Cardiac fibroblast (primary cell): ENCODE data around the gene TRIP12.
A peak's percentile ranks its signal among the peaks of the same experiment; 100 is the strongest.

Source experiments
- DNase-seq, 2 donors: peaks; one replicate each; pipeline versions ENCODE4 v3.0.0 to v3.0.0-alpha.2; 2010; ENCODE audit warnings: low read depth in 2 of 2
- H3K4me3 ChIP-seq, 2 donors: replicated peaks in 1 of 2; 1 replicate in 1 of 2; 2 replicates in 1 of 2; pipeline ENCODE4 v1.5.1; 2011; ENCODE audit warnings: low read depth in 2 of 2, low read length in 2 of 2, mild to moderate bottlenecking in 2 of 2, moderate library complexity in 1 of 2
- TF ChIP-seq, protein P1 (sequence below): IDR thresholded peaks from one replicate; pipeline ENCODE4 v1.5.1; 2011; ENCODE audit warnings: low read depth, mild to moderate bottlenecking, low read length, inconsistent platforms

The TRIP12 gene

DNA sequence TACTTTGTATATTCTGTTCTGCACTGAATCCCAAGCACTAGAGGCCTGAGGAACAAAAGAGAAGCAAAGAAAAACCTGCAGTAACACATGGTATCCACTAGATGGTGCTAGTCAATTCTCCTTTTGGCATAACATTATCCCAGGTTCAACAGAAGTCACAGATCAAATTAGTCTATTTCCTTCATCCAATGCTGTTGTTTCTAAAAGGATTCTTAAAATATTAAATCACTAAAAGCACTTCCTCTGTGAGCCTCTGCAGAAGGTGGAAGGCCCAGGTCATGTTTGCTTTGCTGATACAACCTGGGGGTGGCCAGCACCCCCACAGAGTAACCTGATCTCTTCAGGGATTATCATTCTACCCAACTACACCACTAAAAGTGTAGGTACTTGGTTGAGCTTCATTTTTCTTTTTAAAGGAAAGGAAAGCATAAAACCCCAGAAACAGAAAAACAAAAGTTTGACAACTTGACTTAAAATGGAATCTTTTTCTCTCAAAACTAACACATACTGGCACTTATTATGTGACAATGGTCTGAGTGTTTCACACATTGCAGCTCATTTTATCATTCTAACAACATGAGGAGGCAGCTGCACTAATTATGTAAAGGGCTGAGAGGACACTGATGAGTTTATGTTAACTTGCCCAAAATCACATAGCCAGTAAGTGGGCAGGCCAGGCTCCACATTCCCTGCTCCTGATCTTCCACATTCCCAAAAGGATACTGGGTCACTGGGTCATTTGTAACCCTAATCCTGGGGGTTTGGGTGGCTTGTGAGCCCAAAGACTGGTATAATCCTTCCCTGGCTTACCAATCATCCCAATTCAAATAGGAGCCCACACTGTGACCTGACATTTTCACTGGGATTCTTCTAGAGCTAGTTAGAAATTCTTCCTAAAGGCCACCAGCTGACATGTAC, 140.7 kb downstream of the TRIP12 start:
- H3K4me3 ChIP-seq = no peak overlapping the region
- DNase-seq = peak; percentile 67 to 68
- TF ChIP-seq, protein P1, sequence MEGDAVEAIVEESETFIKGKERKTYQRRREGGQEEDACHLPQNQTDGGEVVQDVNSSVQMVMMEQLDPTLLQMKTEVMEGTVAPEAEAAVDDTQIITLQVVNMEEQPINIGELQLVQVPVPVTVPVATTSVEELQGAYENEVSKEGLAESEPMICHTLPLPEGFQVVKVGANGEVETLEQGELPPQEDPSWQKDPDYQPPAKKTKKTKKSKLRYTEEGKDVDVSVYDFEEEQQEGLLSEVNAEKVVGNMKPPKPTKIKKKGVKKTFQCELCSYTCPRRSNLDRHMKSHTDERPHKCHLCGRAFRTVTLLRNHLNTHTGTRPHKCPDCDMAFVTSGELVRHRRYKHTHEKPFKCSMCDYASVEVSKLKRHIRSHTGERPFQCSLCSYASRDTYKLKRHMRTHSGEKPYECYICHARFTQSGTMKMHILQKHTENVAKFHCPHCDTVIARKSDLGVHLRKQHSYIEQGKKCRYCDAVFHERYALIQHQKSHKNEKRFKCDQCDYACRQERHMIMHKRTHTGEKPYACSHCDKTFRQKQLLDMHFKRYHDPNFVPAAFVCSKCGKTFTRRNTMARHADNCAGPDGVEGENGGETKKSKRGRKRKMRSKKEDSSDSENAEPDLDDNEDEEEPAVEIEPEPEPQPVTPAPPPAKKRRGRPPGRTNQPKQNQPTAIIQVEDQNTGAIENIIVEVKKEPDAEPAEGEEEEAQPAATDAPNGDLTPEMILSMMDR = peak; percentile 83

GRCh38 chr2:229779650-229780049, 142.2 kb downstream of the TRIP12 start:
- DNase-seq = no peak
- TF ChIP-seq, protein P1 = no peak
- no peak overlapping the region for H3K4me3 ChIP-seq

DNA sequence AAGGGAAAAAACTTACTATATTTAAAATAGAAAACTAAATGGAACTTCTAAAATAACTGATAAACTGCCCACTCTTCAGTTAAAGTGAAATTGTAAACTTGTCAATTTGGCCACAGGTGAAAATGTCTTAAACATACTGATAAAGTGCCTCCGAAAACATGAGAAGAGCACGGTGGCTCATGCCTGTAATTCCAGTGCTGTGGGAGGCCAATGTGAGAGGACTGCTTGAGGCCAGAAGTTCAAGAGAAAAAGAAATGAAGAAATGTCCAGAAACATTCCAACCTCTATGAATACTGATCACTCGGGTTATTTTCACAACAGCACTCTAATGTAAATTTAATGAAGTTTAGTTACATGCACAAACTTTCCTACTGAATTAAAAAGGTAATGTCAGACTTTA, 144.1 kb downstream of the TRIP12 start:
- no peak for DNase-seq
- TF ChIP-seq, protein P1 = no peak
- H3K4me3 ChIP-seq = no peak overlapping the region

DNA sequence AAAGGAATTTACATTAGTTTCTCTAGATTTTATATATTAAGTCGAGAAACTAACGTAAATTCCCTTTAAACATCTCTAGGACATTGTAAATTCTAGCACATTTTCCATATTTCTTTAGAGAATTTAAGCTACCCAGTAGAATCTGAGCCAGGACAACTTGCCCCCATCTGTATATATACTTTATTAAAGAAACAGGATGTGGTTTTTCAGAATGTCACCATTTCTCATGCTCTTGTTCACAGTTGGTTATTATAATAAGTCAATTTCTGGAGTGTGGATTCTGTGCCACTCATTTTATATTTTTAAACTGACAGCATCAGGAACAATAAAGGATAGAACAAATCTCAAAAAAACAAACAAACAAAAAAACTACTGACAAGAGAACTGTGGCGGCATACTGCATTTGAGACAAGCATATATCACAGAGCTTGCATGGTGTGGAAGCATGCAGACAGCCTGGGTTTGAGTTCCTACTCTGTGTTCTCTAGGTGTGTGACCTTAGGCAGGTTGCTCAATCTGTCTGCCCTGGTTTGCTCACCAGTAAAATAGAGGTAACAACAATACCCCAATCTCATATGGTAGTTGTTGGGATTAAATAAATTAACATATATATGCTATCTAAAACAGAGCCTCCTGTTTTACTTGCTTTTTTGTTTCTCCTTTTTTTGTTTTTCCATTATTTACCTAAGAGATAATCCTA, 146.0 kb downstream of the TRIP12 start:
- TF ChIP-seq, protein P1 = no peak
- peak in 1 of 2 donors; percentile 18 for DNase-seq
- no peak overlapping the region for H3K4me3 ChIP-seq

- TF ChIP-seq, protein P1 = no peak
These were observed 147.6 kb downstream of the TRIP12 start for GRCh38 chr2:229774237-229774636.

GRCh38 chr2:229768235-229768634, 153.6 kb downstream of the TRIP12 start:
- DNase-seq = peak; percentile 15 to 26
- no peak overlapping the region for H3K4me3 ChIP-seq
- TF ChIP-seq, protein P1 = no peak

More at GRCh38 chr2:229774237-229774636, 147.6 kb downstream of the TRIP12 start:
- no peak overlapping the region for H3K4me3 ChIP-seq
- no peak for DNase-seq
